KMS-11 (cell line): ENCODE results near the gene MSI2.

ENCODE experiments used
- H2AFZ ChIP-seq: fragments of 200-600 bp; sonication (generic); 2 replicates; pipeline ENCODE4 v1.6.1; 2016; ENCODE audit warnings: antibody characterized with exemption, mixed run types, low read depth
- H3K27ac ChIP-seq: fragments of 200-600 bp; sonication (generic); 2 replicates; pipeline ENCODE4 v1.6.1; 2016; ENCODE audit warnings: mild to moderate bottlenecking, mixed run types
- H3K27me3 ChIP-seq: fragments of 200-600 bp; sonication (generic); 2 replicates; pipeline ENCODE4 v1.6.1; 2017; ENCODE audit warnings: mild to moderate bottlenecking, low read depth, mixed run types, moderate library complexity; ENCODE audit not compliant: insufficient read depth
- H3K36me3 ChIP-seq: fragments of 200-600 bp; sonication (generic); 2 replicates; pipeline ENCODE4 v1.6.1; 2017; ENCODE audit warnings: mild to moderate bottlenecking, mixed run types; ENCODE audit not compliant: insufficient read depth
- H3K4me1 ChIP-seq: fragments of 200-600 bp; sonication (generic); 2 replicates; pipeline ENCODE4 v1.6.1; 2016; ENCODE audit warnings: mild to moderate bottlenecking, low read depth, mixed run types; ENCODE audit not compliant: poor library complexity, severe bottlenecking
- H3K4me2 ChIP-seq: fragments of 200-600 bp; sonication (generic); 2 replicates; pipeline ENCODE4 v1.7.0; 2016; ENCODE audit warnings: mild to moderate bottlenecking, mixed run types
- H3K4me3 ChIP-seq: fragments of 200-600 bp; sonication (generic); IDR thresholded peaks from 2 replicates; pipeline ENCODE4 v1.6.1; 2017; ENCODE audit warnings: low read depth, low read length, mixed read lengths; ENCODE audit not compliant: insufficient read depth
- H3K79me2 ChIP-seq: fragments of 200-600 bp; sonication (generic); 2 replicates; pipeline ENCODE4 v1.6.1; 2016; ENCODE audit warnings: low read depth, mixed run types; ENCODE audit not compliant: insufficient read depth
- H3K9ac ChIP-seq: fragments of 200-600 bp; sonication (generic); 2 replicates; pipeline ENCODE4 v1.6.1; 2016; ENCODE audit warnings: mild to moderate bottlenecking, mixed run types
- H4K20me1 ChIP-seq: fragments of 200-600 bp; sonication (generic); 2 replicates; pipeline ENCODE4 v1.6.1; 2016; ENCODE audit warnings: mild to moderate bottlenecking, mixed run types; ENCODE audit not compliant: insufficient read depth
- CTCF ChIP-seq: fragments of 200-600 bp; sonication (generic); conservative IDR thresholded peaks from 2 replicates; pipeline ENCODE4 v1.6.1; 2017; ENCODE audit warnings: low read depth, mild to moderate bottlenecking, antibody characterized with exemption, low read length, moderate library complexity, mixed read lengths

MSI2 gene

GRCh38 chr17:57532966-57533365 lies 276.6 kb downstream of the MSI2 start:
- Histone ChIP-seq H3K9ac (no peak overlapping the region), H3K4me2 (no peak overlapping the region), H4K20me1 (no peaks in the 10 kb centered on the region), H3K4me3 (no peak overlapping the region), H2AFZ (no peak overlapping the region), H3K36me3 (no peaks in the 10 kb centered on the region), H3K79me2 (0 out of 2 replicates have a peak, but pooled peaks cover 8% of the 10 kb centered on the region), H3K27me3 (no peaks in the 10 kb centered on the region), H3K4me1 (peaks cover 17% of the 10 kb centered on the region), H3K27ac (no peak overlapping the region)
- TF ChIP-seq CTCF: no peak

GRCh38 chr17:57533684-57534305 lies 277.5 kb downstream of the MSI2 start:
- Histone ChIP-seq H3K4me1 (peaks cover 26% of the 10 kb centered on the region), H3K79me2 (0 out of 2 replicates have a peak, but pooled peaks cover 8% of the 10 kb centered on the region), H4K20me1 (no peaks in the 10 kb centered on the region), H3K27ac (no peak overlapping the region), H3K9ac (no peak overlapping the region), H3K4me2 (no peak overlapping the region), H3K4me3 (no peak overlapping the region), H3K27me3 (no peaks in the 10 kb centered on the region), H3K36me3 (no peaks in the 10 kb centered on the region), H2AFZ (no peak overlapping the region)
- TF ChIP-seq CTCF: no peak

- no peak overlapping the region for H3K4me3 ChIP-seq
- no peak overlapping the region for H3K4me2 ChIP-seq
- no peak for TF ChIP-seq CTCF
- no peaks in the 10 kb centered on the region for H3K36me3 ChIP-seq
- 0 out of 2 replicates have a peak, but pooled peaks cover 8% of the 10 kb centered on the region for H3K79me2 ChIP-seq
- H3K4me1 ChIP-seq: peaks cover 36% of the 10 kb centered on the region
- H4K20me1 ChIP-seq: no peaks in the 10 kb centered on the region
- no peaks in the 10 kb centered on the region for H3K27me3 ChIP-seq
- H2AFZ ChIP-seq: no peak overlapping the region
- no peak overlapping the region for H3K9ac ChIP-seq
- H3K27ac ChIP-seq: no peak overlapping the region
Measured at GRCh38 chr17:57534863-57535248, 278.5 kb downstream of the MSI2 start.

- H3K27me3 ChIP-seq: no peaks in the 10 kb centered on the region
- H3K79me2 ChIP-seq: 0 out of 2 replicates have a peak, but pooled peaks cover 8% of the 10 kb centered on the region
- H3K27ac ChIP-seq: no peak overlapping the region
- no peaks in the 10 kb centered on the region for H4K20me1 ChIP-seq
- H3K36me3 ChIP-seq: no peaks in the 10 kb centered on the region
- H3K4me2 ChIP-seq: no peak overlapping the region
- no peak for TF ChIP-seq CTCF
- H3K9ac ChIP-seq: no peak overlapping the region
- peaks cover 42% of the 10 kb centered on the region for H3K4me1 ChIP-seq
- no peak overlapping the region for H2AFZ ChIP-seq
- no peak overlapping the region for H3K4me3 ChIP-seq
Measured at GRCh38 chr17:57535249-57535966, 279.1 kb downstream of the MSI2 start.
